Measurements from ENCODE around the gene ALDH1A3. TPM values are rescaled to one million over a fixed set of nuclear protein-coding genes. Genes with fewer than 3 reads are reported as not detected.

The ALDH1A3 gene
- total and polyA plus RNA-seq, 5 donors = 8.3 to 10.3 (median 8.9) TPM

- DNase-seq = no peak
Observed at GRCh38 chr15:100895721-100896120, 16.1 kb downstream of the ALDH1A3 start.

GRCh38 chr15:100897221-100898151 lies 17.9 kb downstream of the ALDH1A3 start:
- intact Hi-C loops (cut with DNase I) = no loop called here
- Histone ChIP-seq H3K27ac (ENCODE audit: low read length) (no peak overlapping the region), H3K4me3 (ENCODE audit: low read length) (no peak overlapping the region), H3K27me3 (ENCODE audit: control insufficient read depth, insufficient read depth) (no peaks in the 10 kb centered on the region), H3K9me3 (ENCODE audit: control insufficient read depth, low read length) (no peaks in the 10 kb centered on the region), H3K4me1 (ENCODE audit: control insufficient read depth, insufficient read depth, low read length) (peaks cover 18% of the 10 kb centered on the region)
- 88% methylated on average over 26 of the region's 26 CpGs for WGBS
- ATAC-seq (no peak), DNase-seq (peak in 1 of 3 donors; percentile 58)

More at GRCh38 chr15:100895721-100896120, 16.1 kb downstream of the ALDH1A3 start:
- H3K4me3 ChIP-seq (ENCODE audit: low read length) = no peak overlapping the region
- peaks cover 18% of the 10 kb centered on the region for H3K4me1 ChIP-seq (ENCODE audit: control insufficient read depth, insufficient read depth, low read length)
- H3K27ac ChIP-seq (ENCODE audit: low read length) = no peak overlapping the region
- H3K27me3 ChIP-seq (ENCODE audit: control insufficient read depth, insufficient read depth) = no peaks in the 10 kb centered on the region
- WGBS = 95% methylated on average over 13 of the region's 13 CpGs
- no peaks in the 10 kb centered on the region for H3K9me3 ChIP-seq (ENCODE audit: control insufficient read depth, low read length)
- no peak for ATAC-seq
- intact Hi-C loops (cut with DNase I) = no loop called here

DNA sequence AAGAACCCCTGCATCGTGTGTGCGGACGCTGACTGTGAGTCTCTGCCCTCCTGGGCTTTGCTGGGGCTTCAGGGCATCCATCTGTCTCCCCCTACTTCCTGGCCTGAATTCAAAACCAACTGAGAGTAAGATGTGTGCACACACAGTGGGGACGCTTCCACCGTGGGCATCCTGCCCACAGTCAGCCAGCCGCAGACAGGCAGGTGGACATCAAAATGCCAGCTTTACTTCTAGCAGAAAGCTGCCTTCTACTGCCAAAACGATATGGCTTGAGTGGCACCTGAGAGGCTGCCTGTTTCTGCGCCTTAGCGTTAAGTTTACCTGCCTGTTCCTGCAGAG lies 18.5 kb downstream of the ALDH1A3 start:
- no peak for ATAC-seq
- intact Hi-C loops (cut with DNase I) = no loop called here
- no peak for DNase-seq
- no peaks in the 10 kb centered on the region for H3K9me3 ChIP-seq (ENCODE audit: control insufficient read depth, low read length)
- no peak overlapping the region for H3K4me3 ChIP-seq (ENCODE audit: low read length)
- no peak overlapping the region for H3K27ac ChIP-seq (ENCODE audit: low read length)
- H3K27me3 ChIP-seq (ENCODE audit: control insufficient read depth, insufficient read depth) = no peaks in the 10 kb centered on the region
- H3K4me1 ChIP-seq (ENCODE audit: control insufficient read depth, insufficient read depth, low read length) = peaks cover 18% of the 10 kb centered on the region
- 88% methylated on average over 9 of the region's 9 CpGs for WGBS

- intact Hi-C loops (cut with DNase I) = no loop called here
- Histone ChIP-seq H3K4me3 (ENCODE audit: low read length) (no peak overlapping the region), H3K27ac (ENCODE audit: low read length) (no peak overlapping the region), H3K9me3 (ENCODE audit: control insufficient read depth, low read length) (no peaks in the 10 kb centered on the region), H3K4me1 (ENCODE audit: control insufficient read depth, insufficient read depth, low read length) (peaks cover 18% of the 10 kb centered on the region), H3K27me3 (ENCODE audit: control insufficient read depth, insufficient read depth) (no peaks in the 10 kb centered on the region)
- DNase-seq = no peak
- no peak for ATAC-seq
- 60% methylated on average over 11 of the region's 11 CpGs for WGBS
Observed at GRCh38 chr15:100898661-100899462, 19.2 kb downstream of the ALDH1A3 start.

GRCh38 chr15:100899601-100900000 lies 20.0 kb downstream of the ALDH1A3 start:
- Histone ChIP-seq H3K27me3 (ENCODE audit: control insufficient read depth, insufficient read depth) (no peaks in the 10 kb centered on the region), H3K27ac (ENCODE audit: low read length) (no peak overlapping the region), H3K4me3 (ENCODE audit: low read length) (no peak overlapping the region), H3K4me1 (ENCODE audit: control insufficient read depth, insufficient read depth, low read length) (peaks cover 15% of the 10 kb centered on the region), H3K9me3 (ENCODE audit: control insufficient read depth, low read length) (no peaks in the 10 kb centered on the region)
- DNase-seq (no peak), ATAC-seq (no peak)
- 57% methylated on average over 5 of the region's 5 CpGs for WGBS
- intact Hi-C loops (cut with DNase I) = no loop called here

DNA sequence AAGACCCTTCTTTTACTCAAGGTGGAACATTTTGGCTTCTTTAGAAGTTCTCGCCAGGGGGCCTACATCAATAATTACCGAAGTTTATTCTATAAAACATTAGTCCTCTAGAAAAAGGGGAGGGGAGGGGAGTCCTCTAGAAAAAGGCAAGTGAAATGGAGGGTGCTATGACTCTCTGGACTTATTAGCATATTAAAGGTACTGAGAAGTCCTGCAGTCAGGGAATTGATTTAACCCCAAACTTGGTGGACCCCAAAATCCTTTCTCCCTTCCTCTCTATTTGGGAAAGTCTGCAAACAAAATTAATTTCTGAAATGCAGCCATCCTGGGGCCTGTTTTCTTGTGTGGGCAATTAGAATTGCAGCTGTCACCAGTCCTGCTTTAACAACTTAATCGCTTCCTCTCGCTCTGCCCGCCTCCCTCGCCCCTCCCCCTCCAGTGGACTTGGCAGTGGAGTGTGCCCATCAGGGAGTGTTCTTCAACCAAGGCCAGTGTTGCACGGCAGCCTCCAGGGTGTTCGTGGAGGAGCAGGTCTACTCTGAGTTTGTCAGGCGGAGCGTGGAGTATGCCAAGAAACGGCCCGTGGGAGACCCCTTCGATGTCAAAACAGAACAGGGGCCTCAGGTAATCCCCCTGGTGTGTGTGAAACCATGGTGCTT lies 20.6 kb downstream of the ALDH1A3 start:
- no peaks in the 10 kb centered on the region for H3K27me3 ChIP-seq (ENCODE audit: control insufficient read depth, insufficient read depth)
- no peak overlapping the region for H3K27ac ChIP-seq (ENCODE audit: low read length)
- H3K9me3 ChIP-seq (ENCODE audit: control insufficient read depth, low read length) = no peaks in the 10 kb centered on the region
- peaks cover 15% of the 10 kb centered on the region for H3K4me1 ChIP-seq (ENCODE audit: control insufficient read depth, insufficient read depth, low read length)
- ATAC-seq (no peak), DNase-seq (no peak)
- intact Hi-C loops (cut with DNase I) = no loop called here
- WGBS = 76% methylated on average over 13 of the region's 13 CpGs
- no peak overlapping the region for H3K4me3 ChIP-seq (ENCODE audit: low read length)

DNA sequence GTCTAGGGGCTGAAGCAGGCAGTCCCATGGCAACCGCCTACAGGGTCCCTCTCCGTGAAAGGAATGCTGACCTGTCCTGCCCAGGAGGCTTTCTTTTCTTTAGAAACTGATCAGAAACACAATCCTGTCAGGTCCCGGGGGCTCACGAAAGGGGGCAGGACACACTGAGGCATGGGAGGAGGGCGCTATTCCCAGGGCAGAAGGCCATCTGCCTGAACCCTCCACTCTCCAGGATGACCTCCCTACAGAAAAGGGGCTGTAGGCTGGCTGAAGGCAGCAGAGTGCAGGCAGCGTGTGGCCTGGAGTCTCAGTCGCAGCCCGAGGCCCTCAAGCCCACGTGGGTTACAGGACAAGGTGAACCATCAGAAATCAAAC lies 21.2 kb downstream of the ALDH1A3 start:
- H3K9me3 ChIP-seq (ENCODE audit: control insufficient read depth, low read length) = no peaks in the 10 kb centered on the region
- no peak for DNase-seq
- WGBS = 83% methylated on average over 9 of the region's 9 CpGs
- H3K4me3 ChIP-seq (ENCODE audit: low read length) = no peak overlapping the region
- H3K27ac ChIP-seq (ENCODE audit: low read length) = no peak overlapping the region
- ATAC-seq = no peak
- intact Hi-C loops (cut with DNase I) = no loop called here
- H3K27me3 ChIP-seq (ENCODE audit: control insufficient read depth, insufficient read depth) = no peaks in the 10 kb centered on the region
- peaks cover 15% of the 10 kb centered on the region for H3K4me1 ChIP-seq (ENCODE audit: control insufficient read depth, insufficient read depth, low read length)

GRCh38 chr15:100901296-100901695 lies 21.7 kb downstream of the ALDH1A3 start:
- Histone ChIP-seq H3K4me1 (ENCODE audit: control insufficient read depth, insufficient read depth, low read length) (peaks cover 15% of the 10 kb centered on the region), H3K27me3 (ENCODE audit: control insufficient read depth, insufficient read depth) (no peaks in the 10 kb centered on the region), H3K4me3 (ENCODE audit: low read length) (no peak overlapping the region), H3K9me3 (ENCODE audit: control insufficient read depth, low read length) (no peaks in the 10 kb centered on the region), H3K27ac (ENCODE audit: low read length) (no peak overlapping the region)
- ATAC-seq = no peak
- intact Hi-C loops (cut with DNase I) = no loop called here
- no peak for DNase-seq
- WGBS = 57% methylated on average over 3 of the region's 3 CpGs

DNA sequence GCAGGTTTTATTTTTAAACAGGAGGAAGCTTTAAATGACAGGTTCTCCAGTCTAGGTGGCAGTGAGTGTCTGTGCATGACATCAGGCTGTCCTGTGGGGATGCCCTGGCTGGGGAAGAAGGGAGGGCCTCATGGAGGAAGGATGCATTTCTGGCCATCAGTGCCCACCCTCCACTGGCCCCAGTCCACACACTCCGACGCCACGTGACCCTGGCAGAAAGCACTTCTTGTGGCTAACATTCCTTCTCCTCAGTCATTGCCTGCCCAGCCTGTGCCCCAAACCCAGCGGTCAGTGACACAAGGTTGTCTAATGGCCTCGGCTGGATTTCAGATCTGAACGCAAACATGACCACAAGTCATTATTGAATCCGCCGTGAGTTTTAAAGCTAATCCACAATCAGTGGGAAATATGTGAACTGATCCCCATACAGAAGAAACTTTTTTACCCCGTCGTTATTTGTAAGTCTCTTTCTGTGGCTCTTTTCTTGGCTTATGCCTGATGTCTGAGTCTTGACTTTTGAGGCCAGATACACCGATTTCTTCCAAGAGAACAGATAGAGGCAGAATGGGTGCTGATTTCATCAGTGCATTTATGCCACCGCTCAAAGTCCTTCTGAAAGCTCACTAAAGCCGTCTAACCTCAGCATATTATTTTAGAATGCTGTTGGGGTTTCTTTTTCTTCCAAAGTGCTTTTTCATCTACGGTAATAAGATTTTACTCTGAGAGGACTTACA lies 22.2 kb downstream of the ALDH1A3 start:
- H3K27me3 ChIP-seq (ENCODE audit: control insufficient read depth, insufficient read depth) = no peaks in the 10 kb centered on the region
- no peaks in the 10 kb centered on the region for H3K9me3 ChIP-seq (ENCODE audit: control insufficient read depth, low read length)
- DNase-seq (peak in 1 of 3 donors; percentile 71), ATAC-seq (peak in 1 of 2 donors; percentile 22)
- H3K4me3 ChIP-seq (ENCODE audit: low read length) = peak overlapping the region; percentile 2
- intact Hi-C loops (cut with DNase I) = no loop called here
- peak overlapping the region; percentile 18 for H3K27ac ChIP-seq (ENCODE audit: low read length)
- 56% methylated on average over 14 of the region's 14 CpGs for WGBS
- H3K4me1 ChIP-seq (ENCODE audit: control insufficient read depth, insufficient read depth, low read length) = peaks cover 15% of the 10 kb centered on the region

DNA sequence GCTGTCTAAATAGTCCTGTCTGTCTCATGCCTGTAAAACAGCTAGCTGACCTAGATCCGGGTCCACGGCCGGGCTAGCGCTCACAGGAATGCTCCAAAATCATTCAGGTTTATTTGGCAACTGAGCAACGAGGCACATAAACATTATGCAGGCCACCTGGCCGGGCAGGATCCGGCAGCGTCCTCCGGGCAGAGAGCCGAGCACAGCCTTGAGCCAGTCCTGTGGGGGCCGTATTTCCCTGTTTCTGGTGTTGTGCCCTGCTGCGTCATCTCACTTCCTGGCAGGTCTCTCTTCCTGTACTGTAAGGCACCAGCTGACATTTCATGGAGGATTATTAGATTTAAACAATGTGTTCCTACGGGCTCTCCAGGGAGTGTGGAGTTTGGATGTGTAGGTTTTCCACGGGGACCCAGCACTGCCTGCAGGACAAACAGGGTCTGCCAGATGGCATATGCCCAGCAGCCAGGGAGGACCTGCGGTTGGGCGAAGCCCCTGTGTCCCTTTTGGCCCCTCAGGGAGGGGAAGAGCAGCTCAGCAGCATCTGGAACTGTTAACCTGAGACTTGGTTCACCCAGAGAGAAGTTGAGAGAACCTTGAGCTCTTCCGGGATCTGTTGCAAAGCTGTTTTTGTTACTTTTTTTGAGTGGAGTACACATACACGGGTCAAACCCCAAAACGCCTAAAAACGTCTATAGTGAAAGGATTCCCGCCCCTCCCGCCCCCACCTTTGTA lies 23.0 kb downstream of the ALDH1A3 start:
- H3K4me3 ChIP-seq (ENCODE audit: low read length) = peak overlapping the region; percentile 2
- no peaks in the 10 kb centered on the region for H3K27me3 ChIP-seq (ENCODE audit: control insufficient read depth, insufficient read depth)
- ATAC-seq (peak; percentile 89 to 95), DNase-seq (peak; percentile 78 to 90 (median 85))
- H3K4me1 ChIP-seq (ENCODE audit: control insufficient read depth, insufficient read depth, low read length) = peaks cover 15% of the 10 kb centered on the region
- H3K9me3 ChIP-seq (ENCODE audit: control insufficient read depth, low read length) = no peaks in the 10 kb centered on the region
- intact Hi-C loops (cut with DNase I) = no loop called here
- WGBS = 40% methylated on average over 22 of the region's 22 CpGs
- peak overlapping the region; percentile 68 for H3K27ac ChIP-seq (ENCODE audit: low read length)

All from right cardiac atrium (tissue), 5 donors.